ENCODE measurements around the gene NOM1. TPM values are rescaled to one million over a fixed set of nuclear protein-coding genes. Genes with fewer than 3 reads are reported as not detected.

NOM1 gene
- total and polyA plus RNA-seq, 9 donors, result 9.4 to 20.1 (median 13.6) TPM

DNA sequence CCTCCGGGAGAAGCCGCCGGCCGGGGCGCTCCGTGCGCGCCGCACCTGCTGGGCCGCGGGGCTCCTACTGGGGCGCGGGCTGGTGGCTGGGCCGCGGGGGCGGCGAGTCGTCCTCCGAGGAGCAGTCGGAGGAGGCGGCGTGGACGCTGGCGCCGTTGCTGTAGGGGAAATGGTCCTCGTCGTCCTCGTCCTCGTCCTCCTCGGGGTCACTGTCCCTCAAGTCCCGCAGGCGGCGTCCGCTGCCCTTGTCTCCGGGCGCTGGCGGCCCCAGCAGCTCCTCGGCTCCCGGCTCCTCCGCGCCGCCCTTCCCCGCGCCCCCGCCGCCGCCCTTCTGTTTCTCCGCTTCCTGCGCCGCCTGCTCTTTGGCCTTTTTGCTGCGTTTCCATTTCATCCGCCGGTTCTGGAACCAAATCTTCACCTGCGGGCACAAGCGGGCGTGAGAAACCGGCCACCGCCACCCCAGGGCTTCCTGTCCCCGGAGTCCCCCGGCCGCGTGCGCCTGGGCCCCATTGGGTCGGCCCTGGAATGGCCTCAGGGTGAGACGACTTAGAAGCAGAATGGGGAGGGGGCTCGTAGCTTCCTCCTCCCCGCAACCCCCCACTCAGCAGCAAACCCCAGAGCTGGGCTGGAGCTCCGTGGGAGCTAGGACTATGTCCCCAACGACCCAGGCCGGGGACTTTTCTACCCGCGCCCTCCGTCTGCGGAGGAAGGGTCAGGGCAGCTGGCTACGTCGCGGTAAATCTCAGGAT lies 56.1 kb downstream of the NOM1 start:
- H3K9me3 ChIP-seq (replicated peaks; ENCODE audit: control insufficient read depth, low read depth, low read length), result no peaks in the 10 kb centered on the region
- 1% methylated on average over 72 of the region's 77 CpGs for WGBS (ENCODE audit: insufficient coverage)
- H3K4me1 ChIP-seq (ENCODE audit: control insufficient read depth, insufficient read depth, low read length), result peaks cover 17% of the 10 kb centered on the region
- no peak overlapping the region for H3K27ac ChIP-seq (ENCODE audit: low read length)
- no peak overlapping the region for H3K4me3 ChIP-seq (ENCODE audit: low read length)
- DNase-seq, result no peak
- peaks cover 93% of the 10 kb centered on the region for H3K27me3 ChIP-seq (ENCODE audit: control insufficient read depth, insufficient read depth, low read length)
- no peaks in the 10 kb centered on the region for H3K36me3 ChIP-seq (ENCODE audit: control insufficient read depth, insufficient read depth, low read length)

DNA sequence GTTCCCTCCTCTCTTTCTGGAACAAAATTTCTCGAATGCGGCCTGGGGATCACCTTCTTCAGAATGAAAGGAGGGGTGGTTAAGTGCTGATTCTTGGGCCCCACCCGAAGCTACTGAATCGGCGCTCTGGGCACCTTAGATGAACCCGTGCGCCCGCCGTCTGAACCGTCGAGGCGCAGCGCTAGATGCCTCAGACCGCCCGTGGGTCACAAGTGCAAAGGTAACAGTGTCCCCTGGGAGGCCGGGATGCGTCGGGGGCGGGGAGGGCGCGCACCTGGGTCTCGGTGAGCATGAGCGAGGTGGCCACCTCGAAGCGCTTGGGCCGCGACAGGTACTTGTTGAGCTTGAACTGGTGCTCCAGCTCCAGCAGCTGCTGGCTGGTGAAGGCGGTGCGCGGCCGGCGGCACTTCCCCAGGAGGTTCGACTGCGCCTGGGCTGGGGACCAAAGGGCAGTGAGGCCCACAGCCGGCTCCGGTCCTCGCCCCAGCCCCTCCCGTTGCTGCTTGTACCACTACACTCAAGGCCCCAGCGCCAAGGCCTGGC lies 56.8 kb downstream of the NOM1 start:
- no peak overlapping the region for H3K4me3 ChIP-seq (ENCODE audit: low read length)
- H3K27me3 ChIP-seq (ENCODE audit: control insufficient read depth, insufficient read depth, low read length), result peaks cover 93% of the 10 kb centered on the region
- 4% methylated on average over 37 of the region's 39 CpGs for WGBS (ENCODE audit: insufficient coverage)
- H3K4me1 ChIP-seq (ENCODE audit: control insufficient read depth, insufficient read depth, low read length), result peaks cover 22% of the 10 kb centered on the region
- no peak overlapping the region for H3K27ac ChIP-seq (ENCODE audit: low read length)
- H3K9me3 ChIP-seq (replicated peaks; ENCODE audit: control insufficient read depth, low read depth, low read length), result no peaks in the 10 kb centered on the region
- H3K36me3 ChIP-seq (ENCODE audit: control insufficient read depth, insufficient read depth, low read length), result no peaks in the 10 kb centered on the region
- DNase-seq, result no peak

DNA sequence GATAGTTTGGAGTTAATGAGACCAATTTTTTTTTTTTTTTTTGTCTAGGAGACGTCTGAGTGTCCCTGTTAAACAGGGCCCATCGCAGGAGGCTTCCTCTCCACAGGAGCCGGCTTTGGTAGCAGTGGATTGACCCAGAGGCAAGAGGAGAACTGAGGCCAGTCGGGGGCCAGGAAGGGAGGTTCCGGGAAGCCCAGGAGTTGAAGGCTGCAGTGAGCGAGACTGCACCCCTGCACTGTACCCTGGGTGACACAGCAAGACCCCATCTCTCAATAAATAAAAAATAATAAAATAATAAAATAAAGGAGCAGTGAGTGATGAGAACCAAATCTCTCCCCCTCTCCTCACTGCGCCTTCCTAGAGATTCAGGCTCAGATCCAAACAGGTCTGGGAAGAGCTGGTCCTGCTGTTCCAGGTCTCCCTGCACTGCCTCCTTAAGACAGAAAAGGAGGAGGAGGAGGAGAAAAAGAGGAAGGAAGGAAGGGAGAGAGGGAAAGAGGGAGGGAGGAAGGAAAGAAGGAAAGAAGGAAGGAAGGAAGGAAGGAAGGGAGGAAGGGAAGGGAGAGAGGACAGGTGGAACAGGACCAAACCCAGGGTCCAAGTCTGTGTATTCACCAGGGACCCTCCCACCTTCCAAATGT lies 57.4 kb downstream of the NOM1 start:
- Histone ChIP-seq H3K36me3 (ENCODE audit: control insufficient read depth, insufficient read depth, low read length) (no peaks in the 10 kb centered on the region), H3K27ac (ENCODE audit: low read length) (no peak overlapping the region), H3K27me3 (ENCODE audit: control insufficient read depth, insufficient read depth, low read length) (peaks cover 93% of the 10 kb centered on the region), H3K9me3 (replicated peaks; ENCODE audit: control insufficient read depth, low read depth, low read length) (no peaks in the 10 kb centered on the region), H3K4me3 (ENCODE audit: low read length) (no peak overlapping the region), H3K4me1 (ENCODE audit: control insufficient read depth, insufficient read depth, low read length) (peaks cover 24% of the 10 kb centered on the region)
- WGBS (ENCODE audit: insufficient coverage), result 0% methylated on average over 2 of the region's 7 CpGs
- DNase-seq, result no peak

DNA sequence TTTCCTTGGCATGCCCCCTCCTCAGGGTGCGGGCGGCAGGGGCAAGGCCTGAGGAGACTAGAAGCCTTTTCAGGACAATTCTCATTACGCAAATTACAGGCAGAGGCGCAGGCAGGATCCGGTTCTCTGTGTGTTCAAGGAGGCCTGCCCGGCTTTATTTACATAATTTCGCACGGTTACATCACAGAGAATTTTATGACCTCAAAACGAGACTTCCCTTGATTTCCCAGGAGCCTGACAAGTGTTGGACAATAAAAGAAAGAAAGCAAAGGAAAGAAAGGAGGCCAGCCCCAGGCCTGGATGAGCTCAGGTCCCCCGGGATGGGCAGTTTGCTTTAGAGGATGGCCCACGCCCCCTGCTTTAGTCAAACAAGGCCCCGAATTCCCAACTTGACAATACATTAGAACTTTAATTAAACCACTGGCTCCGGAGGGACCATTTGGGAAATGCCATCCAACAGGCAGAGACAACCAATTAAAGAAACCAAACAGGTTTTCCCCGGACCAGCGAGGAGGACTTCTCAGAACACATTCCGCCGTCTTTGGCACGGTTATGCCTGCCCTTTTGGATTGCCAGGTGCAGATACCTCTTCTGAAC lies 58.1 kb downstream of the NOM1 start:
- WGBS (ENCODE audit: insufficient coverage), result 20% methylated on average over 11 of the region's 18 CpGs

DNA sequence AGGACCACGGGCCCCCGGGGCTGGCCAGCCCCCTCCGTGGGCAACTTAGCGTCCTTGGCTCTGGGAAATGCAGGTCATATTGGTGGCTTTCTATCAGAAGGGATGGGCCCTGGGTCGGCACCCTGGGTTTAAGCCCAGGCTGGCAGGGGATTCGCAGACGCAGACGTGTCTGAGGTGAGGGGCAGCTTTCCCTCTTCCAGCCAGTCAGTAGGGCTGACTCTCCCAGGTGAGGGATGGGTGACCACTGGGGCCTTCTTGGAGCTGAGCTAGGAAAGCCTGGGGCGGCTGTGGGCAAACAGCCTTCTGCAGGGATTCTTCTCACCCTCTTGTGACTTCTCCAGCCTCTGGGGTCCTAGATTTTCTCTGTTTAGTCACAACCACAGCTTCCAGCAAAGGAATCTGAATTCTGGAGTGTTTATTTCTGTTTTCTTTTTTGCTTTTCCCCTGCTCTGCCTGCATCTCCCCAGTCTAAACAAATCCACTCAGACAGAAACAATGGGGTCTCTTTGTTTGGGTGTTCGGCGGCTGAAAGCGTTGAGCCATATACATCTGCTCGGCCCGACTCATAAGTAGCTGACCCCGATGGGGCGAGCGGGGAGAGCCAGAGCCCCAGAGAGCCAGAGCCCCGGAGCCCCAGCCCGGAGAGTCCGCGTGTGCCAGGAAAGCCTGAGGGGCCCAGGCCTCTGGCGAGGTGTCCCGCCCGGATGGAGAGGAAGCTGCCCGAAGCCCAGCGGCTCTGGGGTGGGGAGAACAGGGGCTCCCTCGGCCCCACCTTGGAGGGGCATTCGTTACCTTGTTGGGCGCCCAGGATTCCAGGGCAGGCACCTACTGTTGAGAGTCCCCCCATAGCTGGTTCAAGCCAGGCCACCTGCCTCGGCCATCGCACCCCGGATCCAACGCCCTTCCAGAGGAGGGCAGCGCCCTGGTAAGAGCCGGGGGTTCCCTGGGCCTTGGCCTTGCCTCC lies 59.0 kb downstream of the NOM1 start:
- WGBS (ENCODE audit: insufficient coverage), result 6% methylated on average over 33 of the region's 35 CpGs
- H3K4me3 ChIP-seq (ENCODE audit: low read length), result no peak overlapping the region
- DNase-seq, result no peak

More for the DNA sequence above, 58.1 kb downstream of the NOM1 start:
- H3K27ac ChIP-seq (ENCODE audit: low read length), result no peak overlapping the region
- peaks cover 24% of the 10 kb centered on the region for H3K4me1 ChIP-seq (ENCODE audit: control insufficient read depth, insufficient read depth, low read length)
- H3K9me3 ChIP-seq (replicated peaks; ENCODE audit: control insufficient read depth, low read depth, low read length), result no peaks in the 10 kb centered on the region
- no peaks in the 10 kb centered on the region for H3K36me3 ChIP-seq (ENCODE audit: control insufficient read depth, insufficient read depth, low read length)
- H3K27me3 ChIP-seq (ENCODE audit: control insufficient read depth, insufficient read depth, low read length), result peaks cover 93% of the 10 kb centered on the region
- no peak overlapping the region for H3K4me3 ChIP-seq (ENCODE audit: low read length)
- no peak for DNase-seq

DNA sequence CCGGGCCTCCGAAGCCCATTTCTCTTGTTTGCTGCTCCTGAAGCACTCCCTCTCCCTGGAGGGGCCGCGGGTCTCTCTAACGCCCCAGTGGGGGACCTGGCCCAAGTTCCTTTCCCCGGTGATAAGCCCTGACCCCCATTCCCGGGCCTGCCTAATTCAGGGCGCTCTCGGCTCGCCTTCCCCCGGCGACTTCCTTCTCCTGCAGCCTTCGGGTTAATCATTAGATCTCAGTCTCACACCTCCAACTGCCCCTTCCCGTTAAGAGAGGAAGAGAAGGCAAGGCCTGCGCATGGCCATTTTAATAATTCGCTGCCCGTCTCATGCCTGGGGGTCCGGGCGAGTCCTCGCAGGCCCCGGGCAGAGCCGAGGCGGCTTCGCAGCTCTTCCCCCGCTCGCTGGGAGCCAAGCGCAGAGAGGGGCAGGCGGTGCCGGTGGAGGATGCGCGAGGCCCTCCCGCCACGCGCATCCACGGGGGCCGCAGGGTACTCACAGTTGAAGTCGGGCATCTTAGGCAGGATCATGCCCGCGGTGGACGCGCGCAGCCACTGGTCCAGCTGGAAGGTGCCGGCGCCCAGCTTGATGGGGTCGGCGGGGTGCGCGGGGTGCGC lies 59.8 kb downstream of the NOM1 start:
- Histone ChIP-seq H3K4me3 (ENCODE audit: low read length) (no peak overlapping the region), H3K9me3 (replicated peaks; ENCODE audit: control insufficient read depth, low read depth, low read length) (no peaks in the 10 kb centered on the region), H3K36me3 (ENCODE audit: control insufficient read depth, insufficient read depth, low read length) (no peaks in the 10 kb centered on the region), H3K27me3 (ENCODE audit: control insufficient read depth, insufficient read depth, low read length) (peaks cover 93% of the 10 kb centered on the region), H3K4me1 (ENCODE audit: control insufficient read depth, insufficient read depth, low read length) (peaks cover 18% of the 10 kb centered on the region), H3K27ac (ENCODE audit: low read length) (no peak overlapping the region)
- DNase-seq, result no peak
- WGBS (ENCODE audit: insufficient coverage), result 0% methylated on average over 48 of the region's 49 CpGs

More for the DNA sequence above, 59.0 kb downstream of the NOM1 start:
- Histone ChIP-seq H3K4me1 (ENCODE audit: control insufficient read depth, insufficient read depth, low read length) (peaks cover 24% of the 10 kb centered on the region), H3K27me3 (ENCODE audit: control insufficient read depth, insufficient read depth, low read length) (peaks cover 93% of the 10 kb centered on the region), H3K36me3 (ENCODE audit: control insufficient read depth, insufficient read depth, low read length) (no peaks in the 10 kb centered on the region), H3K27ac (ENCODE audit: low read length) (no peak overlapping the region), H3K9me3 (replicated peaks; ENCODE audit: control insufficient read depth, low read depth, low read length) (no peaks in the 10 kb centered on the region)

DNA sequence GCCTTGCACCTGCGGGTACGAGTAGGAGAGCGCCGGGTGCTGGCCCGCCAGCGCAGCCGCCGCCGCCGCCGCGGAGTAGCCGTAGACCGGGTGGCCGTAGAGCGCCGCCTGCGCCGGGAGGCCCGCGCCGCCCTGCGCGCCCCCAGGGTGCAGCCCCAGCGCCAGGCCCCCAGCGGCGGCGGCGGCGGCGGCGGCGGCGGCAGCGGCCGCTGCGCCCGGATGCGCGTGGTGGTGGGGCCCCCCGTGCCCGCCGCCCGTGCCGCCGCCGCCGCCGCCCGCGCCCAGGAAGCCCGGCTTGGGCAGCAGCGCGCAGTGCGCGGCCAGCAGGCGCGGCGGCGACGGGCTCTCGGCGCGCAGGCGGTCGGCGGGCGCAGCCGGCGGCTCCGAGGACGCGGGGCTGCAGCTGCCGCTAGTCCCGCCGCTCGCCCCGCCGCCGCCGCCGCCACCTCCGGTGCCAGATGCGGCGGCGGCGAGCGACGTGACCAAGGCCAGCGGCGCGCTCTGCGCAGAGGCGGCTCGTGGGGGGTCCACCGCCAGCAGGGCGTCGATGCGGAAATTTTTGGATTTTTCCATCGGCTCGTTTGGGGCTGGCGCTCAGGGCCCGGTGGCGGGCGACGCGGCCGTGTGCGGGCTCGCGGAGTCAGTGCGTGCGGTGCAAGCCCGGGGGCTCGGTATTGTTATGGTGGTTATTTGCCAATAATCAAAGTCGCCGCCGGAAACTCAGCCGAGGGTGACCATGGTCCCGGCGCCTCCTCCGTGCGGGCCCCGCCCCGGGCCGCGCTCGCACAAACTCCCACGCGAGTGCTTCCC lies 60.5 kb downstream of the NOM1 start:
- H3K27ac ChIP-seq (ENCODE audit: low read length), result no peak overlapping the region
- H3K4me3 ChIP-seq (ENCODE audit: low read length), result peak overlapping the region; percentile 39
- under 1% methylated on average over 130 of the region's 130 CpGs for WGBS (ENCODE audit: insufficient coverage)
- peaks cover 14% of the 10 kb centered on the region for H3K4me1 ChIP-seq (ENCODE audit: control insufficient read depth, insufficient read depth, low read length)
- DNase-seq, result no peak
- no peaks in the 10 kb centered on the region for H3K36me3 ChIP-seq (ENCODE audit: control insufficient read depth, insufficient read depth, low read length)
- peaks cover 93% of the 10 kb centered on the region for H3K27me3 ChIP-seq (ENCODE audit: control insufficient read depth, insufficient read depth, low read length)
- no peaks in the 10 kb centered on the region for H3K9me3 ChIP-seq (replicated peaks; ENCODE audit: control insufficient read depth, low read depth, low read length)

DNA sequence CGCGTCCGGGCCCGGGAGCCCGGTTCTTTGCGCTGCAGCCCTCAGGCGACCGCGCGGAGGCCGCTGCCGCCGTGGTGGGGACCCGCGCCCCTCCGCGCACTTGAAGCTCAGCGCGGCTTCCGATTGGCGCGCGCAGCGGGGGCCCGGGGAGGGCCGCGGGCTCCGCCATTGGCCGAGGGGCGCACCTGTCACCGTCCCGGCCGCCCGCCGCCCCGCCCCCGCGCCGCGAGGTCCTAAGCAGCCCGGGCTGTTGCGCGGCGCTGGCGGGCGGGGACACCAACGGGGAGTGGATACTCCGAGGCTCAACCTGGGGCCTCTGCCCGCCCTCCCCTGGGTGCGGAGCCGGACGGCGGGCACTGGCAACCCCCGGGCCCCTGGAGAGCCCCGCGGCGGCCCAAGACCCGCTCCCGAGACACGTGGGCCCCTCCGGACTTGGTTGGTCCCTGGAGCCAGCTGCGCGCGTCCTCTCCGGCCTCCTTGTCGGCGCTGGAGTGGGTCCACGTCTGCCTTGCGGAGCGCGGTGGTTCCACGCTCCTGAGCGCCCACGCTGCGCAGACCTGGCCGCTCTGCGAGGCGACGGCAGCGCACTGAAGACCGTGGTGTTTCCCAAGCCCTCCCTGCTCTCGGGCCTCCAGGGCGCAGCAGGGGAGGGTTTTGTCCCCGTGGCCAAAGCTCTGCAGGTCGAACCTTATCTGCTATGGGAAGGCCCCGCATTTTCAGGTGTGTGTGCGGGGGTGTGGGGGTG lies 61.2 kb downstream of the NOM1 start, which contains the start of gene MNX1:
Gene MNX1, minus strand, starts transcription at position 76 of the 745 bp plus-strand sequence. CDS start 313 bp downstream, outside the sequence.
- Histone ChIP-seq H3K4me3 (ENCODE audit: low read length) (peak within 1 kb of the TSS; percentile 39), H3K36me3 (ENCODE audit: control insufficient read depth, insufficient read depth, low read length) (no peaks in the 10 kb centered on the region), H3K4me1 (ENCODE audit: control insufficient read depth, insufficient read depth, low read length) (peaks cover 14% of the 10 kb centered on the region), H3K9me3 (replicated peaks; ENCODE audit: control insufficient read depth, low read depth, low read length) (no peaks in the 10 kb centered on the region), H3K27ac (ENCODE audit: low read length) (no peak within 1 kb of the TSS), H3K27me3 (ENCODE audit: control insufficient read depth, insufficient read depth, low read length) (peaks cover 93% of the 10 kb centered on the region)
- peak; percentile 74 for DNase-seq
- WGBS (ENCODE audit: insufficient coverage), result under 1% methylated on average over 78 of the region's 87 CpGs

Data from muscle of leg (tissue), 11 donors.